Renal pelvis (tissue), 4 donors: ENCODE measurements around the gene SCAMP2. TPM values are rescaled to one million over a fixed set of nuclear protein-coding genes. Genes with fewer than 3 reads are reported as not detected.

ENCODE experiments used
- DNase-seq: peaks from one replicate; pipeline ENCODE4 v3.0.0-alpha.2; 2013
- polyA plus RNA-seq, 3 donors: library from polyadenylated mRNA; unstranded; fragments of 120-200 nt; gene quantifications; one replicate each; pipeline ENCODE4 v1.2.1, GENCODE V29; 2013; ENCODE audit not compliant: insufficient read length in 3 of 3

SCAMP2 gene
- polyA plus RNA-seq, 3 donors: 75.6 to 77.7 (median 77.3) TPM

DNA sequence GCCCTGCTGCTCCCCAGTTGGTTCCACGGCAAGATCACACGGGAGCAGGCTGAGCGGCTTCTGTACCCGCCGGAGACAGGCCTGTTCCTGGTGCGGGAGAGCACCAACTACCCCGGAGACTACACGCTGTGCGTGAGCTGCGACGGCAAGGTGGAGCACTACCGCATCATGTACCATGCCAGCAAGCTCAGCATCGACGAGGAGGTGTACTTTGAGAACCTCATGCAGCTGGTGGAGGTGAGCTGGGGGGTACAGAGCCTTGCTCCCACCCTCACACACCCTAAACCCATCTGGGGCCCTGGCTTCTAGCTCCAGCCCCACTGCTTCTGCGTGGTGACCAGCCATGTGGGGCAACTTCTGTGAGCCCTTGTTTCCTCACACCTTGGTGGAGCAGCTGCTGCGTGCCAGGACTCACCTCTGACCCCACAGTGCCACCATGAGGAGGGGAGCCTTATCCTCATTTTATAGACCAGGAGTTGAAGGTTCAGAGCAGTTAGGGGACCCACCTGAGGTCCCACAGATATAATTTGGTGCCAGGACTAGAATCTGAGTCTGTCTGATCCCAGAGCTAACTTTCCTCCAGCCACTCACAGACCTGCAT is 73.8 kb downstream of the SCAMP2 start:
- no peak for DNase-seq

DNA sequence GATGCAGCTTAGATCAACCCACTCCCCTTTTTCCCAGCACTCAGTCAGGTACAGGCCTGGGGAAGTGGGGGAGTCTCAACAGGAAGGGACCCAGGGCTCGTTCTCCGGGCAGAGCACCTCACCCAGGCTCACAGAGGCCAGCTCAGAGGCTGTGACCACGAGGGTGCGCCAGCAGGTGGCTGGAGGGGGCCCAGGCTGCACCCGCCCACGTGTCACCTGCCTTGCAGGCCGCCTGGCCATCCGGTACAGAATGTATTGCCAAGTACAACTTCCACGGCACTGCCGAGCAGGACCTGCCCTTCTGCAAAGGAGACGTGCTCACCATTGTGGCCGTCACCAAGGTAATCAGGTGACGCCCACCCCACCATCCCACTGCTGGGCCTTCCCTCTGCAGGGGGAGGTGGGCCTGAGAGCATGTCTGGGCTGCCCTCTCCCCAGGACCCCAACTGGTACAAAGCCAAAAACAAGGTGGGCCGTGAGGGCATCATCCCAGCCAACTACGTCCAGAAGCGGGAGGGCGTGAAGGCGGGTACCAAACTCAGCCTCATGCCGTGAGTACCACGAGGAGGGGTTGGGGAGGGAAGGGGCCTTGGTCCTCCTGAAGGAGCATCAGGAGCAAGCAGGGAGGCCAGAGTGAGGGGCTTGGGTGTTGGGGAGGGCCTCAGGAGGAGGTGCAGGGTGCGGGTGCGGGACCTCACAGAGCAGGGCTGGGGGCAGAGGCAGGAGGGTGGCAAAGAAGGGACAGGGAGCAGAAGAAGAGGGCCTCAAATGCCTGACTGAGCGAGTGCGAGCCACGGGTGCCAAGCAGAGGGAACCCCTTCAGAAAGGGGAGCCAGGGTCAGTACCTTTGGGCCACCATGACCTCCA is 74.5 kb downstream of the SCAMP2 start:
- DNase-seq: no peak

GRCh38 chr15:74795966-74796625 is 77.1 kb downstream of the SCAMP2 start:
- no peak for DNase-seq

DNA sequence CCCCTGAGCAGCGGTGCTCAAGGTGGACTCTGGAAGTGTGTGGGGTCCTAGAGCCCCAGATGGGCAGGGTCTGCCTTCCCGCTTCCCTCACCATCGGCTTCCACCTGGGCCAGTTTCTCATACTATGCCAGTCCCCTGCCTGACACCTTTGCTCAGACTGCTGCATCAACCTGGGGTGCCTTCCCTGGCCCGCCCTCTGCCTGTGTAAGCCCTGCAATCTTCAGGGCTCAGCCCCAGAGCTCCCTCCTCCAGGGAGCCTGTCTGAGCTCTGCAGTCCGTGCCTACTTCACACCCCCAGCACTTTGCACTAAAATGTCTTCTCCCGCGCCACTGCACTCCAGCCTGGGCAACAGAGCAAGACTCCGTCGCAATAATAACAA is 78.2 kb downstream of the SCAMP2 start:
- DNase-seq: no peak

GRCh38 chr15:74794248-74794969 is 78.8 kb downstream of the SCAMP2 start:
- no peak for DNase-seq

Other genes starting within 250 kb of the SCAMP2 start
- 10 to 100 TPM; 39.0 to 45.6 (median 39.2) TPM for gene EDC3, start 177.3 kb downstream of the SCAMP2 start, polyA plus RNA-seq
- under 1 TPM in 1 of 3 donors, not detected in 2; 0.04 TPM for gene CYP1A1, start 147.8 kb downstream of the SCAMP2 start, polyA plus RNA-seq
- gene CYP1A2, start 124.5 kb downstream of the SCAMP2 start, polyA plus RNA-seq: under 1 TPM; 0.09 to 0.21 (median 0.16) TPM
- 10 to 100 TPM; 46.0 to 55.1 (median 47.9) TPM for gene CSK, start 91.3 kb downstream of the SCAMP2 start, polyA plus RNA-seq
- under 1 TPM in 1 of 3 donors, not detected in 2; 0.04 TPM for gene LMAN1L, start 60.5 kb downstream of the SCAMP2 start, polyA plus RNA-seq
- under 1 TPM in 2 of 3 donors, not detected in 1; 0.08 to 0.09 TPM for gene CPLX3, start 46.7 kb downstream of the SCAMP2 start, polyA plus RNA-seq
- 10 to 100 TPM; 33.2 to 34.3 (median 33.6) TPM for gene ULK3, start 30.2 kb downstream of the SCAMP2 start, polyA plus RNA-seq
- gene MPI, start 16.7 kb upstream of the SCAMP2 start, polyA plus RNA-seq: 10 to 100 TPM; 62.3 to 80.8 (median 75.5) TPM
- 10 to 100 TPM; 51.4 to 60.6 (median 60.2) TPM for gene FAM219B, start 33.5 kb upstream of the SCAMP2 start, polyA plus RNA-seq
- 100 to 1,000 TPM; 181 to 230 (median 182) TPM for gene COX5A, start 64.7 kb upstream of the SCAMP2 start, polyA plus RNA-seq
- 1 to 10 TPM; 2.5 to 3.9 (median 3.3) TPM for gene RPP25, start 83.4 kb upstream of the SCAMP2 start, polyA plus RNA-seq
- 10 to 100 TPM; 23.9 to 30.2 (median 28.4) TPM for gene SCAMP5, start 122.2 kb upstream of the SCAMP2 start, polyA plus RNA-seq
- 10 to 100 TPM; 12.1 to 16.9 (median 14.8) TPM for gene PPCDC, start 150.2 kb upstream of the SCAMP2 start, polyA plus RNA-seq